ENCODE results near the gene FOXL3.

DNA sequence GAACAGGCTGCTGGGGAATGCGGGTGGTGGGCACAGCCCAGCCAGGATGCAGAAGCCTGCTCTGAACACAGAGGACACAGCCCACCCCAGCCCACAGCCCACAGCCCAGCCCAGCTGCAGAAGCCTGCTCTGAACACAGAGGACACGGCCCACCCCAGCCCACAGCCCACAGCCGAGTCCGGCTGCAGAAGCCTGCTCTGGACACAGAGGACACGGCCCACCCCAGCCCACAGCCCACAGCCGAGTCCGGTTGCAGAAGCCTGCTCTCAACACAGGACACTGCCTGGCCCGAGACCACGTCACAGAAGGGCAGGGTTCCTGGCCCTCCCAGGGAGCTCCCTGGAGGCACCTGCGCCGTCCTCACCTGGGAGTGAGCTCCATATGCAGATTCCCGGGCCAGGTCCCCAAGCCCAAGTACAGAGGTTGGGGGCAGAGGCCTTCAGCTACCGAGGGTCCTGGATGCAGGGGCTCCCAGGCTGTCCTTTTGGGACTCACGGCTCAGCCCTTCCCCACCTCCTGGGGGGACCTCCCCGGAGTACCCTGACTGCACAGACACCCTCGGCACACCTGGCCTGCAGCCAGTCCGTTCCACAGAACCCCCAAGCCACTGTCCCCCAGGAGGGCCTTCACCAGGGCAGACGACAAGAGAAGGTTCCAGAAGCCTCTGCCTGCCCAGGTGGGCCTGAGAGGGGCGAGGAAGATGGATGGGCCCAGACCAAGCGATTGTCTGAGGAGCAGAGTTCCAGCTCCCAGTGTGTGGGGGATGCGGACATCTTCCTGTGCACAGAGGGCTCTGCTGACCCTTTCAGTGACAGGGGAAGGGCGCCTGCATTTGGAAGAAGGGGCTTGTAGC, 23.7 kb upstream of the FOXL3 start:
- TF ChIP-seq SIN3A (IDR thresholded peaks at IDR 0.05; ENCODE audit: borderline replicate concordance, insufficient read depth, low read length) (no peak), POLR2AphosphoS5 (IDR thresholded peaks at IDR 0.05; ENCODE audit: low read depth, low read length) (no peak)
